Transverse colon (tissue), 4 donors: Measurements from ENCODE around the gene KCNN2.

ENCODE experiments used
- EP300 ChIP-seq: sonication (generic); formaldehyde crosslinking; IDR thresholded peaks from one replicate; pipeline ENCODE4 v1.6.1; 2017; ENCODE audit warnings: antibody characterized with exemption, low read depth
- POLR2A ChIP-seq: fragments of 450-650 bp; IDR thresholded peaks from one replicate; pipeline ENCODE4 v1.6.1; 2016; ENCODE audit warnings: antibody characterized with exemption, mild to moderate bottlenecking, moderate library complexity
- POLR2AphosphoS5 ChIP-seq, 3 donors: sonication (generic); formaldehyde crosslinking; IDR thresholded peaks; one replicate each; pipeline ENCODE4 v1.6.1; 2016; ENCODE audit warnings: antibody characterized with exemption in 3 of 3
- TF ChIP-seq, protein P1 (sequence below), 5 experiments: fragments of 200-600 bp in 3 of 5; fragments of 450-650 bp in 2 of 5; sonication (generic) in 3 of 5; IDR thresholded peaks; 1 replicate in 2 of 5; 2 replicates in 3 of 5; pipeline ENCODE4 v1.5.1; 2016 to 2017; ENCODE audit warnings: antibody characterized with exemption in 5 of 5, inconsistent platforms in 3 of 5, mild to moderate bottlenecking in 2 of 5, moderate library complexity in 1 of 5

GRCh38 chr5:114471529-114471928, 109.7 kb downstream of the KCNN2 start:
- TF ChIP-seq, protein P1, sequence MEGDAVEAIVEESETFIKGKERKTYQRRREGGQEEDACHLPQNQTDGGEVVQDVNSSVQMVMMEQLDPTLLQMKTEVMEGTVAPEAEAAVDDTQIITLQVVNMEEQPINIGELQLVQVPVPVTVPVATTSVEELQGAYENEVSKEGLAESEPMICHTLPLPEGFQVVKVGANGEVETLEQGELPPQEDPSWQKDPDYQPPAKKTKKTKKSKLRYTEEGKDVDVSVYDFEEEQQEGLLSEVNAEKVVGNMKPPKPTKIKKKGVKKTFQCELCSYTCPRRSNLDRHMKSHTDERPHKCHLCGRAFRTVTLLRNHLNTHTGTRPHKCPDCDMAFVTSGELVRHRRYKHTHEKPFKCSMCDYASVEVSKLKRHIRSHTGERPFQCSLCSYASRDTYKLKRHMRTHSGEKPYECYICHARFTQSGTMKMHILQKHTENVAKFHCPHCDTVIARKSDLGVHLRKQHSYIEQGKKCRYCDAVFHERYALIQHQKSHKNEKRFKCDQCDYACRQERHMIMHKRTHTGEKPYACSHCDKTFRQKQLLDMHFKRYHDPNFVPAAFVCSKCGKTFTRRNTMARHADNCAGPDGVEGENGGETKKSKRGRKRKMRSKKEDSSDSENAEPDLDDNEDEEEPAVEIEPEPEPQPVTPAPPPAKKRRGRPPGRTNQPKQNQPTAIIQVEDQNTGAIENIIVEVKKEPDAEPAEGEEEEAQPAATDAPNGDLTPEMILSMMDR (IDR thresholded peaks at IDR 0.05) = no peak
- TF ChIP-seq EP300 (no peak), POLR2A (no peak), POLR2AphosphoS5 (IDR thresholded peaks at IDR 0.05) (no peak)
